HepG2 (cell line): ENCODE data around the gene GABRB1. TPM values are rescaled to one million over a fixed set of nuclear protein-coding genes. Genes with fewer than 3 reads are reported as not detected.

ENCODE experiments used
- ATF4 ChIP-seq, 2 experiments: fragments of 450-650 bp in 1 of 2; sonication (generic) in 1 of 2; formaldehyde crosslinking; IDR thresholded peaks; 2 replicates each; pipeline versions ENCODE4 v1.5.0 to v1.8.0; 2020 to 2022; ENCODE audit warnings: mild to moderate bottlenecking in 1 of 2, missing genetic modification reagents in 1 of 2
- CEBPB ChIP-seq: IDR thresholded peaks from 2 replicates; pipeline ENCODE4 v1.6.1; 2011; ENCODE audit warnings: low read depth, low read length, improper control_type of control experiment, borderline replicate concordance
- CENPBD1 ChIP-seq: sonication (generic); formaldehyde crosslinking; IDR thresholded peaks from 2 replicates; pipeline ENCODE4 v1.8.0; 2022; ENCODE audit warnings: missing genetic modification reagents, low read depth, mild to moderate bottlenecking, borderline replicate concordance
- FOXM1 ChIP-seq: sonication (generic); formaldehyde crosslinking; IDR thresholded peaks from 2 replicates; pipeline ENCODE4 v1.5.0; 2020; ENCODE audit warnings: missing genetic modification reagents
- GABPA ChIP-seq, 2 experiments: IDR thresholded peaks; 2 replicates each; pipeline ENCODE4 v1.6.1; 2011 to 2016; ENCODE audit warnings: low read depth in 2 of 2, low read length in 1 of 2, missing biosample characterization in 1 of 2, missing genetic modification characterization in 1 of 2
- GATAD2A ChIP-seq: IDR thresholded peaks from 2 replicates; pipeline ENCODE4 v1.6.1; 2016
- GTF3A ChIP-seq: sonication (generic); formaldehyde crosslinking; conservative IDR thresholded peaks from 2 replicates; pipeline ENCODE4 v1.4.0; 2020; ENCODE audit warnings: mild to moderate bottlenecking, missing genetic modification reagents
- KAT7 ChIP-seq: IDR thresholded peaks from 2 replicates; pipeline ENCODE4 v1.6.1; 2018; ENCODE audit warnings: borderline replicate concordance, missing compliant biosample characterization
- MXD4 ChIP-seq: IDR thresholded peaks from 2 replicates; pipeline ENCODE4 v1.6.1; 2016; ENCODE audit warnings: mild to moderate bottlenecking, missing biosample characterization, missing genetic modification reagents
- NAIF1 ChIP-seq: sonication (generic); formaldehyde crosslinking; IDR thresholded peaks from 2 replicates; pipeline ENCODE4 v1.5.0; 2020; ENCODE audit warnings: mild to moderate bottlenecking, missing genetic modification reagents, borderline replicate concordance
- NR0B2 ChIP-seq: sonication (generic); formaldehyde crosslinking; IDR thresholded peaks from 2 replicates; pipeline ENCODE4 v1.4.0; 2020; ENCODE audit warnings: mild to moderate bottlenecking, missing genetic modification reagents
- PATZ1 ChIP-seq: sonication (generic); formaldehyde crosslinking; IDR thresholded peaks from 2 replicates; pipeline ENCODE4 v1.4.0; 2020; ENCODE audit warnings: missing genetic modification reagents
- RFX1 ChIP-seq: fragments of 450-650 bp; IDR thresholded peaks from 2 replicates; pipeline ENCODE4 v1.6.1; 2017
- SP4 ChIP-seq: sonication (generic); formaldehyde crosslinking; IDR thresholded peaks from 2 replicates; pipeline ENCODE4 v1.8.1; 2023; ENCODE audit warnings: mild to moderate bottlenecking, missing genetic modification reagents
- SPEN ChIP-seq: sonication (generic); formaldehyde crosslinking; IDR thresholded peaks from 2 replicates; pipeline ENCODE4 v1.5.1; 2020; ENCODE audit warnings: low read depth, mild to moderate bottlenecking, missing genetic modification reagents
- USF2 ChIP-seq, 2 experiments: sonication (generic) in 1 of 2; formaldehyde crosslinking in 1 of 2; IDR thresholded peaks; 2 replicates each; pipeline versions ENCODE4 v1.5.1 to v1.6.1; 2011 to 2020; ENCODE audit warnings: borderline replicate concordance in 1 of 2, low read depth in 1 of 2, low read length in 1 of 2, mild to moderate bottlenecking in 1 of 2, missing genetic modification reagents in 1 of 2, moderate library complexity in 1 of 2
- ZNF17 ChIP-seq: sonication (generic); formaldehyde crosslinking; IDR thresholded peaks from 2 replicates; pipeline ENCODE4 v1.5.0; 2020; ENCODE audit warnings: mild to moderate bottlenecking, missing genetic modification reagents
- ZNF530 ChIP-seq: sonication (generic); formaldehyde crosslinking; IDR thresholded peaks from 2 replicates; pipeline ENCODE4 v1.5.0; 2020; ENCODE audit warnings: low read depth, mild to moderate bottlenecking, missing genetic modification reagents
- ZNF724P ChIP-seq: sonication (generic); formaldehyde crosslinking; IDR thresholded peaks from 2 replicates; pipeline ENCODE4 v1.8.0; 2022; ENCODE audit warnings: missing genetic modification reagents, borderline replicate concordance
- polyA plus RNA-seq, 8 experiments: library from polyadenylated mRNA; depleted of rRNA in 3 of 8; stranded (reverse) in 7 of 8; unstranded in 1 of 8; fragments of >200 nt; fragmentation: Illumina TruSeq in 4 of 8; extraction: Trizol in 4 of 8; gene quantifications; 2 replicates each; pipeline versions ENCODE4 v1.2.1 to v1.2.3, GENCODE V29; 2011 to 2016; ENCODE audit warnings: low read depth in 4 of 8, missing spikeins in 1 of 8, mixed read lengths in 1 of 8; ENCODE audit not compliant: insufficient read depth in 1 of 8
- total RNA-seq, 5 experiments: library from RNA; depleted of rRNA; stranded (reverse); fragments of >200 nt; fragmentation: Illumina TruSeq; extraction: Trizol; gene quantifications; 2 replicates each; pipeline ENCODE4 v1.2.3, GENCODE V29; 2016; ENCODE audit warnings: low read depth in 1 of 5
- TF ChIP-seq, protein P1 (sequence below): sonication (generic); formaldehyde crosslinking; IDR thresholded peaks from 2 replicates; pipeline ENCODE4 v1.4.0; 2020; ENCODE audit warnings: missing genetic modification reagents, low read depth, mild to moderate bottlenecking, borderline replicate concordance
- TF ChIP-seq, protein P2 (sequence below): IDR thresholded peaks from 2 replicates; pipeline ENCODE4 v1.6.1; 2016; ENCODE audit warnings: low read depth, borderline replicate concordance

GABRB1 gene
- total and polyA plus RNA-seq, 2 of the 13 experiments (the other 11 are each of a cell fraction or from before 2014, with no cell fraction given), result not detected

DNA sequence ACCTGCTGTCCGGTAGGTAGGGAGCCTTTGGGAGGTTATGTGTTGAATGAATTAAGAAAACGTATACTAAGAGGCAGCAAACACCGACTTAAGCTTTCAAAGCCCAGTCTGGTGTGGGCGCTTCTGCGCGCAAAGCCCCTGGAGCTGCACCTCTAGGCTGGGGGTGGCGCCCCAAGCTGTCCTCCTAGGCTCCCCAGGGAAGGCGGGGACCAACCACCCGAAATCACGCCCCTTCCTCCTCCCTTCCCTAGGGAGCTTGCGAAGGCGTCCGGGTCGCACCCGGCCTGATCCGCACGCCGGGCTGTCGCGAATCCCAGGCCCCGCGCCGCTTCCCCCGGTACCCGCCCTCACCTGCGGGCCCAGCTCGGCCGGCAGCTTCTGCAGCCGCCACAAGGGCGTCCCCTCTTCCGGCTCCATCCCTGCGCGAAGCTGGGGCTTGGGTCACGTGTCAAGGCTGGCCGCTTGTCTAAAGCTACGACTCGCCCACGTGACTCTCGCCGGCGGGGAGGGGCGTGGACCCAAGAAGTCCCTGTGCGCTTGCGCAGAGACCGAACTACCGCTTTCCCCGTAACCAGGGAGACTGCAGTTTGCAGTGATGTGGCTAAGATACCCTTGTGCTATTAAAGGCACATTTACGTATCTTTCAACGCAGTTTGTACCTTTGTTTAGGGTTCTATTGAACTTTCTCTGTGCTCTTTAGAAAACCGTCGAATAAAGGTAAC, 432.0 kb downstream of the GABRB1 start, which contains the start of gene COMMD8 (continued):
- TF ChIP-seq, protein P1, sequence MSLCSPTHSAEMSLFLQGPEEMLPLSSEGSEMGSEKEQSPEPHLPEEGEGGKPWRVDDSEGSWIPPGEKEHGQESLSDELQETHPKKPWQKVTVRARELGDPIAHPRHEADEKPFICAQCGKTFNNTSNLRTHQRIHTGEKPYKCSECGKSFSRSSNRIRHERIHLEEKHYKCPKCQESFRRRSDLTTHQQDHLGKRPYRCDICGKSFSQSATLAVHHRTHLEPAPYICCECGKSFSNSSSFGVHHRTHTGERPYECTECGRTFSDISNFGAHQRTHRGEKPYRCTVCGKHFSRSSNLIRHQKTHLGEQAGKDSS (CRISPR knock-in tag), result no peak
- TF ChIP-seq GTF3A (CRISPR knock-in tag) (no peak), CEBPB (no peak), CENPBD1 (CRISPR knock-in tag) (no peak), USF2 (IDR thresholded peaks at IDR 0.05; ENCODE audit: low read depth, low read length) (peak; percentile 99), USF2 (CRISPR knock-in tag; IDR thresholded peaks at IDR 0.05; ENCODE audit: borderline replicate concordance) (peak; percentile 99; the same call in 1 of the 2 replicates), MXD4 (CRISPR knock-in tag) (peak; percentile 47; the same call in 1 of the 2 replicates), RFX1 (peak; percentile 85), ZNF724P (CRISPR knock-in tag) (peak; percentile 27; the same call in 1 of the 2 replicates), ZNF17 (no peak), SP4 (CRISPR knock-in tag) (no peak), NR0B2 (CRISPR knock-in tag) (no peak), KAT7 (CRISPR knock-in tag) (no peak), SPEN (peak; percentile 71; the same call in 1 of the 2 replicates), PATZ1 (peak; percentile 80), FOXM1 (CRISPR knock-in tag) (no peak), ZNF530 (CRISPR knock-in tag) (no peak), ATF4 (CRISPR knock-in tag; IDR thresholded peaks at IDR 0.05) (no peak), NAIF1 (no peak), GATAD2A (0 out of 2 replicates have a peak, but pooled peaks have one; percentile 11), GABPA (IDR thresholded peaks at IDR 0.05; ENCODE audit: low read depth, low read length) (no peak), GABPA (CRISPR knock-in tag; IDR thresholded peaks at IDR 0.05; ENCODE audit: low read depth) (peak; percentile 26; the same call in 1 of the 2 replicates)
- TF ChIP-seq, protein P2, sequence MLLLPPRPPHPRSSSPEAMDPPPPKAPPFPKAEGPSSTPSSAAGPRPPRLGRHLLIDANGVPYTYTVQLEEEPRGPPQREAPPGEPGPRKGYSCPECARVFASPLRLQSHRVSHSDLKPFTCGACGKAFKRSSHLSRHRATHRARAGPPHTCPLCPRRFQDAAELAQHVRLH (CRISPR knock-in tag), result no peak; the same call in 1 of the 2 replicates
